AG04449 (cell line): Measurements from ENCODE around the gene TP53BP2.

Experiments used
- CTCF ChIA-PET: fragments of 350-600 bp; formaldehyde crosslinking; extraction: SDS; loops from one replicate; lab custom pipeline; 2021; ENCODE audit warnings: antibody characterized with exemption; lab: Yijun Ruan, JAX
- POLR2A ChIA-PET: fragments of 400-600, 350-600 bp; formaldehyde crosslinking; extraction: SDS; loops from one replicate; lab custom pipeline; 2020; ENCODE audit warnings: antibody characterized with exemption, inconsistent platforms; lab: Yijun Ruan, JAX
- DNase-seq: peaks from one replicate; pipeline ENCODE4 v3.0.0-alpha.2; 2010; ENCODE audit warnings: low read depth, low spot score
- H3K4me3 ChIP-seq: 2 replicates; pipeline ENCODE4 v1.5.1; 2011; ENCODE audit warnings: low read depth, mild to moderate bottlenecking, control low read depth, low read length
- TF ChIP-seq, protein P1 (sequence below): IDR thresholded peaks from one replicate; pipeline ENCODE4 v1.5.1; 2011; ENCODE audit warnings: mild to moderate bottlenecking, moderate library complexity, low read length, control low read depth, inconsistent platforms; ENCODE audit not compliant: insufficient read depth; ENCODE audit errors: missing control alignments

The TP53BP2 gene

DNA sequence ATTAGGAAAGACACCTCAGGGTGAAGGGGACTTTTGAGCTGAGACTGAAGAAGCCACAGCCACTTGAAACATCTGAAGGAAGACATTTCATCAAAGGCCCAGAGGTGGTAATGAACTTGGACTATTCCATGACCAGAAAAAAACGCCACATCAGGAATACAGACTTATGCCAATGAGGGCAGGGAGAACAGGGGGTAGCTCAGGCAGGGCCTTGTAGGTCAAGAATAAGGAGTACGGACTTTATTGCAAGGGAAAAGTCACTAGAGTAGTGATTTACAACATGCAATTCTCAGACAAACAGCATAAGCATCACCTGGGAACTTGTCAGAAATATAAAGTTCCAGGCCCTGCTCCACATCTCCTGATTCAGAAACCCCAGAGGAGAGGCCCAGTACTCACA lies 11.8 kb downstream of the TP53BP2 start:
- TF ChIP-seq, protein P1, sequence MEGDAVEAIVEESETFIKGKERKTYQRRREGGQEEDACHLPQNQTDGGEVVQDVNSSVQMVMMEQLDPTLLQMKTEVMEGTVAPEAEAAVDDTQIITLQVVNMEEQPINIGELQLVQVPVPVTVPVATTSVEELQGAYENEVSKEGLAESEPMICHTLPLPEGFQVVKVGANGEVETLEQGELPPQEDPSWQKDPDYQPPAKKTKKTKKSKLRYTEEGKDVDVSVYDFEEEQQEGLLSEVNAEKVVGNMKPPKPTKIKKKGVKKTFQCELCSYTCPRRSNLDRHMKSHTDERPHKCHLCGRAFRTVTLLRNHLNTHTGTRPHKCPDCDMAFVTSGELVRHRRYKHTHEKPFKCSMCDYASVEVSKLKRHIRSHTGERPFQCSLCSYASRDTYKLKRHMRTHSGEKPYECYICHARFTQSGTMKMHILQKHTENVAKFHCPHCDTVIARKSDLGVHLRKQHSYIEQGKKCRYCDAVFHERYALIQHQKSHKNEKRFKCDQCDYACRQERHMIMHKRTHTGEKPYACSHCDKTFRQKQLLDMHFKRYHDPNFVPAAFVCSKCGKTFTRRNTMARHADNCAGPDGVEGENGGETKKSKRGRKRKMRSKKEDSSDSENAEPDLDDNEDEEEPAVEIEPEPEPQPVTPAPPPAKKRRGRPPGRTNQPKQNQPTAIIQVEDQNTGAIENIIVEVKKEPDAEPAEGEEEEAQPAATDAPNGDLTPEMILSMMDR, result no peak
- POLR2A ChIA-PET, result no interaction called here
- no peak for DNase-seq
- CTCF ChIA-PET, result interaction anchor here (1.2 to 2.4 kb wide), 2 partner anchors 12 to 13 kb away, joined by 3 to 8 read pairs; partner anchors contain the start of gene TP53BP2
- H3K4me3 ChIP-seq, result no peak overlapping the region

DNA sequence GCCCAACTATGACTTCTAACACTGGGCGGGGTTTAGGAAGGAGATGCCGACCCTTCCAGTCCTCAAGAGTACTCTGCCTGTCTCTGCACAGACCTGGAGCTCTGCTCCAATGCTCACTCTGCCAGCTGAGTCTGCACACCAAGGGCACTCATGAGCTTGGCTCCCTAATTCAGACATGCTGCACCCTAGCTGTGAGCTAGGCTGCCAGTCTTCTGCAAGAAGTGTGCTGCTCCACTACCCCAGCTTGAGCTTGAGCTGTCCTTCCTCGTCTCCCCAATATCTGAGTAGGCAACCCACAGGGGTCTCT lies 13.2 kb downstream of the TP53BP2 start:
- CTCF ChIA-PET, result no interaction called here
- DNase-seq, result no peak
- POLR2A ChIA-PET, result interaction anchor here (0.6 kb wide), 1 partner anchor 36 kb away, joined by 3 read pairs; no protein-coding TSS in a partner anchor
- TF ChIP-seq, protein P1, result no peak
- no peak overlapping the region for H3K4me3 ChIP-seq

GRCh38 chr1:223831755-223832636 lies 13.8 kb downstream of the TP53BP2 start:
- POLR2A ChIA-PET, result no interaction called here
- CTCF ChIA-PET, result no interaction called here
- no peak overlapping the region for H3K4me3 ChIP-seq
- no peak for DNase-seq
- TF ChIP-seq, protein P1, result no peak

DNA sequence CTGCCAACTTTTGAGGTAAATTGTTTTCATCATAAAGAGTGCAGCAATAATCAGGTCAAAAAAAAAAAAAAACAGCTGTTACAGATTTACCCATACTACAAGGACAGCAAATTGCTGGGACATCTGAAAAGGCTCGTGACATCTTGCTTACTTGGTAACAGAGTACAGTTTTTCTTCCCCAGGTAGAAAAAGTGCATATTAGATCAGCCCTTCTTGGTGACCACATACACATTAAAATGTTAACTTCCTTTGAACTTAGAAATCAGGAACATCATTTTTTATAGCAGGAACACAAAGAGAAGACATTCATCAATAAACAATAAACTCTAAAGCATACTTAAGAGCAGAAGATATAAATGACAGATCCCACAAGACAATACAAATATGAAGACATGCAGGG lies 16.1 kb downstream of the TP53BP2 start:
- POLR2A ChIA-PET, result no interaction called here
- TF ChIP-seq, protein P1, result no peak
- CTCF ChIA-PET, result interaction anchor here (0.9 to 1.4 kb wide), 2 partner anchors 9 to 17 kb away, joined by 4 to 5 read pairs; no protein-coding TSS in a partner anchor

DNA sequence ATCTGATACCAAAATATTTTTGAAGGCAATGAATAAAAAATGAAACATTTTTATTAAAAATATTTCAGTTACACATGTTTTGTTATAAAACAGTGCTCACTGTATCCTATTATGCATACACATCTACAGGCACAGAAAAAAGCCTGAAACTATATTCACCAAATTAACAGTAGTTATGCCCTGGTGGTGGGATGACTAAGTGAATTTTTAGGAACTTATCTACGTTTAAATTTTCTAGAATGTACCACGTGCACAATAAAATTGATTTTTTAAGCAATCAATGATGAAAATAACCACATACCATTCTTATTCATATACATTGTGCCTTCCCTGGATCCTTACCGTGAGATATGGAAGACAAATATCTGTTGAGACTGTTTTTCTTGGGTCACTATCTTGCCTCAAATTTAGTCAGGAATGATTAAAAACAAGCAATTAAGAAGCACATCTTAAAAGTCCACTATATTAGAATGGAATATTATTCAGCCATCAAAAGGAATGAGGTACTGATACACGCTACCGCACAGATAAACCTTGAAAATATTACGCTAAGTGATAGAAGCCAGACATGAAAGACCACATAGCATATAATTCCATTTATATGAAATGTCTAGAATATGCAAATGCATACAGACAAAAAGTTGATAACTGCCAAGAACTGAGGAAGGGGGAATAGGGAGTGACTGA lies 17.4 kb downstream of the TP53BP2 start:
- H3K4me3 ChIP-seq, result no peak overlapping the region
- TF ChIP-seq, protein P1, result no peak
- no peak for DNase-seq
- CTCF ChIA-PET, result interaction anchor here (1.4 kb wide), 1 partner anchor 8 kb away, joined by 5 read pairs; no protein-coding TSS in a partner anchor
- POLR2A ChIA-PET, result no interaction called here

More for the DNA sequence above, 16.1 kb downstream of the TP53BP2 start:
- no peak for DNase-seq
- H3K4me3 ChIP-seq, result no peak overlapping the region

- ChIA-PET POLR2A (no interaction called here), CTCF (interaction anchor here (1.1 kb wide), 1 partner anchor 9 kb away, joined by 3 read pairs; no protein-coding TSS in a partner anchor)
- TF ChIP-seq, protein P1, result no peak
- no peak for DNase-seq
- H3K4me3 ChIP-seq, result no peak overlapping the region
Observed at GRCh38 chr1:223827193-223827663, 18.5 kb downstream of the TP53BP2 start.
